Lung (tissue), 12 donors: ENCODE data around the gene ITPR1. TPM values are rescaled to one million over a fixed set of nuclear protein-coding genes. Genes with fewer than 3 reads are reported as not detected.

Experiments
- ATAC-seq: fragments of 200-7000 bp; cut with Tn5 transposase; one replicate; pipeline ENCODE4 v1.9.1; 2020; ENCODE audit warnings: moderate number of reproducible peaks; ENCODE audit not compliant: insufficient read depth, low FRiP score
- DNase-seq, 3 donors: peaks; one replicate each; pipeline ENCODE4 v3.0.0-alpha.2; 2013 to 2017
- H3K27ac ChIP-seq, 2 donors: one replicate each; pipeline ENCODE4 v1.5.1; 2013; ENCODE audit warnings: mild to moderate bottlenecking in 2 of 2, moderate library complexity in 2 of 2, control low read depth in 1 of 2, inconsistent platforms in 1 of 2, low read depth in 1 of 2, low read length in 1 of 2
- H3K27me3 ChIP-seq, 3 donors: one replicate each; pipeline ENCODE4 v1.5.1; 2013; ENCODE audit warnings: low read length in 2 of 3; ENCODE audit not compliant: control insufficient read depth in 3 of 3, insufficient read depth in 3 of 3
- H3K36me3 ChIP-seq, 4 donors: one replicate each; pipeline ENCODE4 v1.5.1; 2013; ENCODE audit warnings: low read length in 4 of 4, mild to moderate bottlenecking in 1 of 4, moderate library complexity in 1 of 4; ENCODE audit not compliant: control insufficient read depth in 4 of 4, insufficient read depth in 4 of 4
- H3K4me1 ChIP-seq, 5 donors: one replicate each; pipeline ENCODE4 v1.5.1; 2013; ENCODE audit warnings: low read length in 5 of 5, mild to moderate bottlenecking in 2 of 5, moderate library complexity in 1 of 5; ENCODE audit not compliant: control insufficient read depth in 5 of 5, insufficient read depth in 5 of 5
- H3K4me3 ChIP-seq: one replicate; pipeline ENCODE4 v1.5.1; 2013; ENCODE audit warnings: mild to moderate bottlenecking, control low read depth, moderate library complexity
- H3K9ac ChIP-seq, 2 donors: one replicate each; pipeline ENCODE4 v1.5.1; 2013; ENCODE audit warnings: low read length in 2 of 2, control low read depth in 1 of 2; ENCODE audit not compliant: insufficient read depth in 1 of 2
- H3K9me3 ChIP-seq, 4 donors: one replicate each; pipeline ENCODE4 v1.5.1; 2013; ENCODE audit warnings: low read length in 3 of 4, mild to moderate bottlenecking in 1 of 4, moderate library complexity in 1 of 4; ENCODE audit not compliant: control insufficient read depth in 4 of 4, insufficient read depth in 3 of 4
- WGBS, 2 donors: extraction: QIAGEN DNeasy Blood & Tissue Kit; methylation state at CpG; one replicate each; pipeline ENCODE4 v1.1.7; 2013; 5-methylcytosine and 5-hydroxymethylcytosine counted together
- polyA plus RNA-seq, 2 donors: library from polyadenylated mRNA; stranded (reverse); fragments of 200-250 nt; gene quantifications; one replicate each; pipeline ENCODE4 v1.2.1, GENCODE V29; 2013
- total RNA-seq, 2 donors: library from RNA; depleted of rRNA in 1 of 2; stranded (reverse); fragments of >200 nt in 1 of 2; gene quantifications; one replicate each; pipeline ENCODE4 v1.2.1, GENCODE V29; 2014 to 2021
- TF ChIP-seq, protein P1 (sequence below): IDR thresholded peaks from 2 replicates; pipeline ENCODE4 v1.5.1; 2012; ENCODE audit warnings: mild to moderate bottlenecking; ENCODE audit errors: control extremely low read depth, extremely low read depth
- donor health status: control.
- donor health status: control.
- donor health status: Bipolar disorder and iron deficiency.
- donor health status: healthy.
- donor health status: DM: yes; HTN: yes; CAD: no.

ITPR1 gene
- total and polyA plus RNA-seq, 4 donors = 12.4 to 152 (median 44.1) TPM

DNA sequence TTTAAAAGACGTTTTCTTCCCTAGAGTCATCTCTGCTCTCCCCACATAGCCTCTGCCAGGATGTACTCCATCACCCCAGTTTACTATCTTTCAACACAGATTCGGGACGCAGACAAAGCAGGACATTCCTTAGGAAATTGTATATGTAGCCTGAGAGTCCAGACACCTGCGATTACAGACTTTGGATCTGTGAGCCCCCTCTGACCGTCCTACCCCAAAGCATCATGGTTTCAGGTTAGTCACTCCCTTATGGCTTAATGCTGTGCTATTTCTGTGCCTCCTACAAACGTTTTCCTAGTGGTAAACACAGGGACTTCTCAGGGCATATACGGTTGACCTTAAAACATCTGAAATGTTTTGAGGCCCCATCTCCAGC is 252.1 kb downstream of the ITPR1 start:
- Histone ChIP-seq H3K4me1 (peaks cover 0 to 19% (median 0%) of the 10 kb centered on the region in 5 donors), H3K9me3 (no peaks in the 10 kb centered on the region), H3K9ac (no peak overlapping the region), H3K4me3 (no peak overlapping the region), H3K36me3 (peaks cover 0 to 6% (median 5%) of the 10 kb centered on the region in 4 donors), H3K27me3 (no peaks in the 10 kb centered on the region), H3K27ac (no peak overlapping the region)
- DNase-seq (no peak), ATAC-seq (no peak)
- TF ChIP-seq, protein P1, sequence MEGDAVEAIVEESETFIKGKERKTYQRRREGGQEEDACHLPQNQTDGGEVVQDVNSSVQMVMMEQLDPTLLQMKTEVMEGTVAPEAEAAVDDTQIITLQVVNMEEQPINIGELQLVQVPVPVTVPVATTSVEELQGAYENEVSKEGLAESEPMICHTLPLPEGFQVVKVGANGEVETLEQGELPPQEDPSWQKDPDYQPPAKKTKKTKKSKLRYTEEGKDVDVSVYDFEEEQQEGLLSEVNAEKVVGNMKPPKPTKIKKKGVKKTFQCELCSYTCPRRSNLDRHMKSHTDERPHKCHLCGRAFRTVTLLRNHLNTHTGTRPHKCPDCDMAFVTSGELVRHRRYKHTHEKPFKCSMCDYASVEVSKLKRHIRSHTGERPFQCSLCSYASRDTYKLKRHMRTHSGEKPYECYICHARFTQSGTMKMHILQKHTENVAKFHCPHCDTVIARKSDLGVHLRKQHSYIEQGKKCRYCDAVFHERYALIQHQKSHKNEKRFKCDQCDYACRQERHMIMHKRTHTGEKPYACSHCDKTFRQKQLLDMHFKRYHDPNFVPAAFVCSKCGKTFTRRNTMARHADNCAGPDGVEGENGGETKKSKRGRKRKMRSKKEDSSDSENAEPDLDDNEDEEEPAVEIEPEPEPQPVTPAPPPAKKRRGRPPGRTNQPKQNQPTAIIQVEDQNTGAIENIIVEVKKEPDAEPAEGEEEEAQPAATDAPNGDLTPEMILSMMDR = no peak
- 70 to 79% methylated on average over 7 of the region's 7 CpGs for WGBS, 2 donors

- Histone ChIP-seq H3K27ac (no peak overlapping the region), H3K9ac (no peak overlapping the region), H3K36me3 (peaks cover 0 to 6% (median 5%) of the 10 kb centered on the region in 4 donors), H3K4me1 (peaks cover under 1 to 24% (median 8%) of the 10 kb centered on the region in 5 donors), H3K27me3 (no peaks in the 10 kb centered on the region), H3K9me3 (no peaks in the 10 kb centered on the region), H3K4me3 (no peak overlapping the region)
- WGBS, 2 donors = 87 to 93% methylated on average over 11 of the region's 11 CpGs
- DNase-seq (no peak), ATAC-seq (no peak)
- TF ChIP-seq, protein P1 = no peak
These were observed 253.3 kb downstream of the ITPR1 start for GRCh38 chr3:4746241-4746958.

DNA sequence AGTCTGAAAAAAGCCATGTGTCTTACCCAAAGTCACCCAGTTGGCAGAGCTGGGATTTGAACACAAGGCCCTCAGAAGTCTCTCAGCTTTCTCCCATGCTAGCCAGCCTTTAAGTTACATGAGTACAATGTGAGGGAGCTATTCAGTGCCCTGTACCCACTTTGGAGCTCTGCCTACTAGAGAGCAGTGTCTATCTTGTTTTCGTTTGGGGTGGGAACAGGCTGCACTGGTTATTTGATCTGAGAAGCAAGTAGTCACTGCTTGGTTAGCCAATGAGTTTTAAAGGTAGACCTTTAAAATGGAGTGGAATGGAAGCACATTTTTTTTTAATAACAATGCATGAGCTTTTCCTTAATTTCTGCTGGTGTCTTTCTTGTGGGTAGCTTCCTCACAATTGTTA is 255.0 kb downstream of the ITPR1 start:
- peaks cover 4 to 30% (median 13%) of the 10 kb centered on the region in 5 donors for H3K4me1 ChIP-seq
- H3K9me3 ChIP-seq = no peaks in the 10 kb centered on the region
- ATAC-seq (no peak), DNase-seq (no peak)
- no peak overlapping the region for H3K9ac ChIP-seq
- WGBS, 2 donors = 88 to 89% methylated on average over 1 of the region's 1 CpG
- TF ChIP-seq, protein P1 = no peak
- peaks cover 0 to 6% (median 5%) of the 10 kb centered on the region in 4 donors for H3K36me3 ChIP-seq
- no peaks in the 10 kb centered on the region for H3K27me3 ChIP-seq
- H3K27ac ChIP-seq = no peak overlapping the region
- H3K4me3 ChIP-seq = no peak overlapping the region
